HUDEP-2 (cell line): ENCODE results near the gene ADAMTS9.
"Not testable (repeated sequence)": the region's sequence is repeated elsewhere in the genome, so short reads cannot be mapped to it uniquely, and the experiment has no call there.

ENCODE experiments used
- DNase-seq, 76 experiments: peaks; one replicate each; lab custom pipeline; 2025; ENCODE audit not compliant: unreplicated experiment in 76 of 76; lab: John Stamatoyannopoulos, UW

ADAMTS9 gene

DNA sequence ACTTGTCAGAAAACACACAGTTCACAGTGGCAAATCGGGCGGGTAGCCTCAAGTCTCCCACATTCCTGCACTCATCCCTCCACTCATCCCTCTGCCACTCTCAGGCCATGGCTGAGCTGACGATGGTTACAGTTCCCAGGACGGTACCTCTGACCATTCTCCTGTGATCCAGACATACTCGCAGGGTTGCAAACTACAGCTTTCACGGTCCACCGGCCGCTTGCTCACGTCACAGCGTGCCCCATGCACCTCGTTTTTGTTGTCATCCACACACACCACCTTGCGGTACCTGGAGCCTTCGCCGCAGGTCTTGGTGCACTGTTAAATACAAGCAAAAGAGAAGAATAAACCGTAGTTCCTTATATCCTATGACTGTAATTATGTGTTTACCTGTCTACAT is 137.1 kb downstream of the ADAMTS9 start:
- DNase-seq: no peak

DNA sequence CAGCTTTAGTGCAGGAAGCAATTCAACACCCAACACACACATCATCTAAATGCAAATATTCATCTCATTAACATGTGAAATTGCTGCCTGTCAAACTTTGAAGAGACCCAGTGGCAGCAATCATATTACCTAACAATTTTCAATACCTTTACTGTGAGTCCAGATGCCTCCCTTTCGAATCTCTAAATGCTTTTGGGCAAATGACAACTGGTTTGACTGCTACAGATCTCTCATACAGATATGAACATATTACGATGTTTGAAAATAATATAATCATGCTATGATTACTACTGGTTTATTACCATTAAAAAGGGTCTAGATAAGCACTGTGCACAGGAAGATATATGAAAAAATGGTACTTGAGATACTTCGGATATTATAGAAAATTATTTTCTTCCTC is 137.9 kb downstream of the ADAMTS9 start:
- DNase-seq: no peak

DNA sequence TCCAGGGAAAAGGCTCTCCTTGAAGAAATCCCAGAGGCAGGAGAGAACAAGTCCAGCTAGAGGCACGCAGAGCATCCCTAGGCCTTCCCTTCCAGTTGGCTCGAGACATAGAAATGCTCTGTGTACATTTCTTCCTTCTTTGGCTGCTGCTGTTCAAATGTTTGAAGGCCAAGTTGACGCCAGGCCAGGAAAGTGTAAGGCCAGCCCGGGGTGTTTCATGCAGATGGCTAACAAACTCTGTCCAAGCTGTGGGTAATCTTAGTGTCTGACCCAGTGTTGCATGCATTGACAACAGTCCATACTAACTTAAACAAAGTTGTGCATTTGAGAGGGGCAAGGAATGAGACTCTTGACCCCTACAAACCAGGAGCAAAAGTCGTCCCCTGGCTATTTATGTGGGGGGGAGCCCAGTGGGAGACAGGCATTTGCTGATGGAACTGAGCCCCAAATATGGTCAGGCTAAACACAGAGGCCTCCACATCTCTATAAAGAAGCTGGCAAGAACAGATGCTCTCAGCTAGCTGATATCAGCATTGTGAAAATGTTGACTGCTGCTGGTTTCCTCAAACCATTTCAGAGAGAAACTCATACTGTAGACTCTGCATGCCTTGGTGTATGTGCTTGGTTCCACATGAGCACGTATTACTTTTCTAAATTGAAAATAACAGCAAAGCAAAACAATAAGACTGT is 139.5 kb downstream of the ADAMTS9 start:
- DNase-seq: no peak

DNA sequence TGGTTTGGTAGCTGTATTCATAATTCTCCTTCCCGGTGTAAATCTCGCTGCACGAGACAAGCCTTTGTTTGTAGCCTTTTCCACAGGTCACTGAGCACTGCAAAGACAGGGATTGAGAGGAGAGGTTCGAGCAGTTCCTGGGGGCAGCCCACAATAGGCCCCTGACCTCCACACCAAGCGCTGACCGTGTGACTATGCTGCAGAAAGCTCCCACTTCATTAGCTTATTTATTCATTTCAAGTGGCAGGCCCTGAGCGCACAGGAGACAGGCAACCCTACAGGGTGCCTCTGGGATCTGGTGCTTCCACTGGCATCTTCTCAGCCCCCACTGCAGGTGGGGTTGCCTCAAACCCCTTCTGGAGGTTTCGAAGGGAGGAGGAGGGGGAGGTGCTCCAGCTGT is 140.9 kb downstream of the ADAMTS9 start:
- DNase-seq: no peak

DNA sequence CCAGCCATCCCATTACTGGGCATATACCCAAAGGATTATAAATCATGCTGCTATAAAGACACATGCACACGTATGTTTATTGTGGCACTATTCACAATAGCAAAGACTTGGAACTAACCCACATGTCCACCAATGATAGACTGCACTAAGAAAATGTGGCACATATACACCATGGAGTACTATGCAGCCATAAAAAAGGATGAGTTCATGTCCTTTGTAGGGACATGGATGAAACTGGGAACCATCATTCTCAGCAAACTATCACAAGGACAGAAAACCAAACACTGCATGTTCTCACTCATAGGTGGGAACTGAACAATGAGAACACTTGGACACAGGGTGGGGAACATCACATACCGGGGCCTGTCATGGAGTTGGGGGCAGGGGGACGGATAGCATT is 142.6 kb downstream of the ADAMTS9 start:
- not testable (repeated sequence) for DNase-seq

DNA sequence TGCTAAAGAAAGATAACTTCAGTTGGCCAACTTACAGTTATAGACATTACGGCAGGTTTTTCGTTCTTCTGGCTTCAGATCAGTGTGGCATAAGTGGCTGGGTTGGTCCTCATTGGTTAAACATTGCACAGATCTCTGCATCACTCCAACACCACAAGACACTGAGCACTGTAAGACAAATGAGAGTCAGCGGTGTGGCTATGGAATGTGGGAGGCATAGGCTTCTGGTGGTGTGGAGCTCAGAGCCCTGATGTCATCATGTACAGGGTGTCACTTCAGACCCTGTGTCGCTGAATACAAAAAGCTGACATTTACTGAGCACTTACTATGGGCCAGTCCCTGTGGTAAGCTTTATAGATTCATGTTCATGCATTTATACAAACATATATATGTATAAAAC is 146.0 kb downstream of the ADAMTS9 start:
- no peak for DNase-seq

DNA sequence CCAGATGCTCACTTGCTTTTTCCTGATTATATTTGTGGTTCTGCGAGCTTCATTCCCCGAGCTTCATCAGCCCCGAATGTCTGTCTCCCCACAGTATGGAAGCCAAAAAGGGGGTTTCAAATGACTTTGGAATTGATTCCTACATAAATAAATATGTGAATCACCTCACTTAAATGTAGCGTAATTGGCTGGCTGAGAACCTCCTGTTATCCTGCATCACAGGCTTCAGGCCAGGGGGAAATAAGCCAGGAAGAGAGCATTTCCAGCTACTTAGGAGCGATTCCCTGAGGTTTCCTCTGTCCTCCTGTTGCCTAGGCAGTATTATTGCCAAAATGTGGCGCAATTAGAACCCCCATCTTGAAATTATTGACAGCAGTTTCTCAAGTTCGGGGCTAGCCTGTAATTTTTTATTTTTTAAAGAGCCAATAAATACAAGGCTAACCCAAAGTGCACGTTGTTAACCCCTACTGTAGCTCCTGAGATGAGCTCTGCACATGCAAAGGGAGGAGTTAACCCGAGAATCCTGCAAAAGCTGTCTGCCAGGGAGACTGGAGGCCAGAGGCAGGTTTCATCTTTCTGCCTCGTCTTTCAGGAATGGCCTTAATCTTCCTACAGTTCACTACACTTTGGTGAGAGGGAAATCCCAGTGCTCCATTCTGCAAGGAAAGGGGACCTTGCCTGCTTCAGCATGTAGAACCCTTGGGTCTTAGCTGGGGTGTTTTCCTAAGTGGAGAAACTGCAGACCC is 148.2 kb downstream of the ADAMTS9 start:
- DNase-seq: no peak

DNA sequence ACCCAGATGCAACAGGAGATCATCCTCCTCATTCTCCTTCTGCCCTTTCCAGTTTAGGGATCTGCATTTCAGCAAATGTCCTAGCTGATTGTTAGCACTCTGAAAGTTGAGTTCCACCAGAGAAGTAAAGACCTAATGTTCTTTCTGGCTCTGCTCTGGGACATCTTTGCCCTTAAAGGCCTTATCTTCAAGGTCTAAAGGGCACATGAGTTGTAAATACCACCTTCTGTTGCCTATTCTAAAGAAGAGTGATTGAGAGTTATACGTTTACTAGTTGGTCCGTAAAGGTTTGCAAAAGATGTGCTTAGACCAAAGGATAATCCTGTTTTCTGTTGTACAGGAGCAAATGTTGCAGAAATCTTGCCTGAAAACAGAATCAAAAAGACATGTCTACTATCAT is 151.6 kb downstream of the ADAMTS9 start:
- no peak for DNase-seq

DNA sequence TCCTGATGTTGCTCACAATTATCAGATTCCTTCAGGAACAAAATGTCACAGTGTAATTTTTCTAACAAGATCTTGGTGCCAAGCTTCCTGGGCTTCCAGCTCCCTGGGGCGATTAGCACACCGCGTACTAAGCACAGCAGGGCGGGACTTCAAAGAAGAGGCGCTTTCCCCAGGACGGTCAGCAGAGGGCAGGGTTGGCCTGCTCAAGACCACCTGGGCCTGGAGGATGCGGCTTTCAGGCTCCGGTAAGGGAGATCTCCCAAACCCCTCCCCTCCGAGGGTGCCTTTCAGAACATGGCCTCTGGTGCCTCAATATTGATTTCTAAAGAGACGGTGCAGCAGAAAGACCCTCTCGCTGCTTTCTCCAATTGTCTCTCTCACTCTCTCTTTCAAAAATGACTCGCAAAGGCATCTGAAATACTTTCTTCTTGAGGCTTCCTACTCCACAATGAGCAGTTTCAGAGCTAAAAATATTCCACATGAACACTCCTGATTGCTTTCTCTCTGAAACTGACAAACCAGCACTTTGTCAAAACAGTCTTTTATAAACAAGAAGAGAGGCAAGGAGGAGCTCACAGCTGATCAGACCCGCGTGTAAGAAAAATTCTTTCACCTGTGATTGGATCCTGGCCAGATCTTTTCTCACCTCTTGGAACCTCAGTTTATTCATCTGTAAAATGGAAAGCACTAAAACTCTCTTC is 154.0 kb downstream of the ADAMTS9 start:
- DNase-seq: peak in 72 of 76 experiments; percentile 2 to 79 (median 60)

DNA sequence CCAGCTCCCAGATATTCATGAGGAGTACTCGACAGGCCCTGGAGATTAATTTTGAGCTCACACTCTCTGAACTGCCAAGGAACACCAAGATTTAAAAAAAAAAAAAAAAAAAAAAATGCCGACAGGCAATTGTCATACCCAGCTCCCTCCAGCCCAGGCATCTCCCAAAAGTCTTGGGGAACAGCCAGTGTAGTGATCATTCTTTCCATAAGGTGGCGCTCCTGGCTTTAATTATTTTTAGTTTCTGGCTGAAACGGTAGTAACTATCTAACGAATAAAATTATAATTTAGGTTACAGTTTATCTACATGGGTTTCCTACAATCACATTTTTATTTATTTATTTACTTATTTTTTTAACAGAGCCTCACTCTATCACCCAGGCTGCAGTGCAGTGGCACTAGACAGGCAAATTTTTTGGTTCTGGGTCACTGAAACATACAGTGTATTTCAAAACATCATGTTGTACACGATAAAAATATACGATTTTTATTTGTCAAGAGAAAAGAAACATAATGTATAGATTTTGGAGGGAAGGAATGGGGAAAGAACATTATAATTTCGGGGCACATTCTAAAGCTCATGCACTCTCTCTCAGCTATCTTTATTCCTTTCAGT is 157.3 kb downstream of the ADAMTS9 start:
- DNase-seq: peak in 52 of 76 experiments; percentile 1 to 67 (median 26)

DNA sequence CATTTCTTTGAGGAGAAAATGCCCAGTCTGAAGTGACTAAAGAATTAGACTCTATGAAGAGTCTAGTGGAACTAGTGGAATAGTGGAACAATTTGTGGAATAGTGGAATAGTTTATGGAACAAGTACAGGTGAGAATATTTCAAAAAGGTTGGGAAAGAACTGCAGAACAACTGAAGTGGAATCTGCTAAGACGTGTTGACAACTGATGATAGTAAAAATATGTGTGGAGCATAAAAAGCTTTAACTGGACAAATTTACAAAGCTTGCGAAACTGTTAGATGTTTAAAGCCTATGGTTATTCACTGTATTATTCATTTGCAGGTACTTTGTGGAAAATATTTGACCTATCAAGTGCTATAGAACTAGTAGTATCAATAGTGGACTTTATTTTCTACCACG is 164.5 kb downstream of the ADAMTS9 start:
- DNase-seq: no peak

DNA sequence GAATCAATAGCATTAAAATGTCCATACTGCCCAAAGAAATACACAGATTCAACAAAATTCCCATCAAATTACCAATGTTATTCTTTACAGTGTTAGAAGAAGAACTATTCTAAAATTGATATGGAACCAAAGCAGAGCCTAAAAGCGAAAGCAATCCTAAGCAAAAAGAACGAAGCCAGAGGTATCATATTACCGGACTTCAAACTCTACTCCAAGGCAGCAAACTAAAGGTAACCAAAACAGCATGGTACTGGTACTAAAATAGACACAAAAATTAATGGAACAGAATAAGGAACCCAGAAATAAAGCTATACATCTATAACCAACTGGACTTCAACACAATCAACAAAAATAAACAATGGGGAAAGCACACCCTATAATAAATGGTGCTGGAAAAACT is 167.5 kb downstream of the ADAMTS9 start:
- no peak for DNase-seq

DNA sequence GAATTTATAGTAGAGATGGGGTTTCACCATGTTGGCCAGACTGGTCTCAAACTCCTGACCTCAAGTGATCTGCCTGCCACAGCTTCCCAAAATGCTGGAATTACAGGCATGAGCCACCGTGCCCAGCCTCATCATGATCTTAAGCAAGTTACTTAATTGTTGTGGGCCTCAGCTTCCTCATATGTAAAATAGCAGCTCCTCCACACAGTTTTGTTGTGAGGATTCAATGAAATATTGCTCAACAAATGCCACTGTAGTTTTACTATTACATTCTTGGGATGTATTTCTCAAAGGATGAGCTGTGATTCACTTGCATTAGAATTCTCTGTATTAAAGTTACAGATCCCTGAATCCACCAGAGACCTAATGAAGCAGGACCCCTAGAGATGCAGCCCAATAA is 168.8 kb downstream of the ADAMTS9 start:
- DNase-seq: no peak

DNA sequence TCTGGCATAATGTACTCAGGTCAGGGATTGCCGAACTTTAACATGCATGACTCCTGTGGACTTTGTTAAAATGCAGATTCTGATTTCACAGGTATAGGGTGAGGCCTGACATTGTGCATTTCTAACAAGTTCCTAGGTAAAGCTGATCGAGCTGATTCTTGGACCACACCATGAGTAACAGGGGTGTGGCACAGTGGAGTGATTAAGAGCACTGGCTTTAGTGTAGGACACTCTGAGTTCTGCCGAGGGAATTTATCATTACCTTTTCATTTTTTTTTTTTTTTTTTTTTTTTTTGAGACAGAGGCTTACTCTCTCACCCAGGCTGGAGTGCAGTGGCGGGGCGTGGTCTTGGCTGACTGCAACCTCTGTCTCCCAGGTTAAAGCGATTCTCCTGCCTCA is 169.3 kb downstream of the ADAMTS9 start:
- peak in 1 of 76 experiments; percentile 6 for DNase-seq

DNA sequence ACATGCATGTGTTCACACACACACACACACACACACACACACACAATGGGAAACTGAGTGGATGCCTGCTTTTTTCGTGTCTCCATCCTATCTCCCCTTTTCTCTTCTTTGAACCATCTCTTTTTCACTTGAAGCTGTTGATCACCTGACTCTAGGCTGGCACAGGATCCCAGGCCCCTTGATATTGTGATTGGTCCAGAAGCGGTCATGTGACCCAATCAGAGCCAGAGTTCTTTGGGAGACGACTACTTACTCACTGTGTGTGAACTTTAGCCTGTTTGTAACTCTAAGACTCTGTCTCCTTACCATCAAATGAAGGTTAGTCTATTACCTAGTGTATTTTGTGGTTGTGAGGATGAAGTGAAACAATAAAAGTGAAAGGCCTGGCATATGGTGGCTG is 172.9 kb downstream of the ADAMTS9 start:
- DNase-seq: no peak

DNA sequence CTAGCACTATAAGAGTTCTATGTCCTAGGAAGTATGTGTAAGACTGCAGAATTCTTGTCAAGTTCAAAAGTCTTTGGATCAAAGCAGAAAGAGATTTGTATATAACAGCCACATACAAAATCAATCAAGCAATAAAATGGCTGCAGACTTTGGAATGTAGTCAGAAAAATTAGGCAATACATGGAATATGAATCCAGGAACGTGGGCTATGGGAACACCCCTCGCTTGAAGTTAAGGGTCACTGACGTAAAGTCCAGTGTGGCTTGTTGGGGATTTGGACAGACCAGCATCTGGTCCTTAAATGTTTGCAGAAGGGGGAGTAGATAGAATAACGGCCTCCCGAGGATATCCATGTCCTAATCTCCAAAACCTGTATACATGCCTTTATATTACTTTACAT is 178.6 kb downstream of the ADAMTS9 start:
- no peak for DNase-seq

DNA sequence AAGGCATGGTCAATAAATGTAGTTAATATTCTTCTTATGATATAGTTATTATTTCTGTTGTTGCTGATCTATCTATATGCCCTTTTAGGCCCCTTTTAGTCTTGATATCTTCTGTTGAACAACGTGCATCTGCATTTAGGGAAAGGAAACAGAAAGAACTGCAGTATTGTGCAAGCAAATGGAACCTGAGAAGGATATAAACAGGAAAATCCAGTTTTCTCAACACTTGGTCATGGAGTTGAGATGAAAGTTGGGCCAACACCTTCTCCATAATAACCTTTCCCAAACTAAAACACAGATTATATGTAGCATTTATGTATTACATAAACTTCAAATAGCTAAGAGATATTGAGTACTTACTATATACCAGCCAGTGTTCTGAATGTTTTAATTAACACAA is 179.7 kb downstream of the ADAMTS9 start:
- DNase-seq: no peak

DNA sequence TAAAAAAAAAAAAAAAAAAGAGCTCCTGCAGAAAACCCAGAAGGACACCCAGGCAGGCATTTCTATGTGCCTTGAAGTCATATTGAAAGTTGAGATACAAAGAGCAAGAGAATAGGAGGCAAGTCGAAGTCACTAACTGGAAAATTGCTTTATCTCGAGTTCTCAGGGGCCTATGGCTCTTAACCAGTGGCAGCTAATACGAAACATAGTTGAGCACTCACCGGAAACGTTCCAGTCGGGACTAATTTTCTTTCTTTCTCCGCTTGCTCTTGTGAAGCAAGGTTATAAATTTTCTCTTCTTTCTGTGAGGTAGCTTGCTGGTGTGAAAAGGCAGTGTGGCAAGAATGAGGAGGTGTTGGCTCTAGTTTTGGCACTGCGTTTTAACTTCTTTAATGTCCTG is 181.5 kb downstream of the ADAMTS9 start:
- DNase-seq: no peak

DNA sequence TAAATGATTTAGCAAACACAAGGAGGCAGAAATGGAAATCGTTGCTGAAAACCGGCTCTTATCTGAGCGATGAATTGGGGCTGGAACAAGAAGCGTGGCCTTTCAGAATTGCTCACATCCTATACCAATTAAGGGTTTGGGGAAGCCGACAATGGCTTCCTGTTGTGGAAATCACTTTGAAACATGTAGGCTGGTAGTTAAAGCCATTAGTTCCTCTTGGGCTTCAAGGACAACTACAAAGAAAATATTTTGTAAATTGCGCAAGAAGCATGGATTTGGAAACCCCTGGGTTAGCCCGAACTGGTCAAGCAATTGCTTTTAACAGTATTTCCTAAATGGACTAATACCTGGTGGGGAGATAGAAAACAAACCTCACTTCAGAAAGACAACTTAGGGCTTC is 182.4 kb downstream of the ADAMTS9 start:
- DNase-seq: no peak

DNA sequence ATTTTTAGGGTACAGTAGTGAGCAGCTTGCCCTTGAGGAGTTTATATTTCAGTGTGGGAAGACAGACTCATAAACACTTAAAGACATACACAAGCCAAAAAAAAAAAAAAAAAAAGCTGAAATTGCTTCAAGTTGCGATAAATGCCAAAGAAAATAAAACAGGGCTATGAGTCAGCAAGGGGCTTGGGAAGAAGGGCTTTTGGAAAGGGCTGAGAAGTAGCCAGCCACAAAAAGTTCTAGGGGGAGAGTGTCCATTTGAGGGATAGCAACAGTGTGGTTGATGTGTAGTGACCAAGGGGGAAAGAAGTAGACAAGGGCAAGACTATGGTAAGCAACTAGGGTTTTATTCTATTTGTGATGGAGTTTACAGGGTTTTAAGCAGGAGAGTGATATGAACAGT is 185.5 kb downstream of the ADAMTS9 start:
- DNase-seq: no peak

DNA sequence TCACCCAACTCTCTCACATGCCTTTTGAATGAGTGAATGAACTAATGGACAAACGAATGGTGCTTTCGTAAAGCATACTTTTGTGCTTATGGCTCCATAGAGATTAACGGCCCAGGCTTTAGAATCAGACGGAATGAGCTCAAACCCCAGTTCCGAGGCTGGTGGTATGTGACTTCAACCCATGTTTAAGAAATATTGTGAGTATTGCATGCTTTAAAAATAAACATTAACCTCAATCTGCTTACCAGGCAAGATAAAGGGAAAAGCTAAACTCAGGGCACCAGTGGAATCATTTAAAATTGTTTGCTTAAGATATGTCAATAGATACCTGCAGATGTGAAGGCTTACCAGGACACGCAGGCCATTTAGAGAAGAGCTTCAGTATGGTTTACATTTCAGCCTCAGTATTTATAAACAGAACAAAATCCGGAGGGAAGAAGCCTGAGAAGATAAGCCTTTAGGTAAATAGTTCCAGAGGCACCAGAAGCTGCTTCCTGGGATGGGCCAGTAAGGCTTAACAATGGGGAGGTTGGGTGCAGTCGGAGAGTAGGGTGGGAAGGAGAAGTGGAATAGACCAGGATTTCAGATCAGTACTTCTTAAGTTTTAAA is 186.4 kb downstream of the ADAMTS9 start:
- no peak for DNase-seq
